K562 (cell line): ENCODE results near the gene B4GALNT3. TPM values are rescaled to one million over a fixed set of nuclear protein-coding genes. Genes with fewer than 3 reads are reported as not detected.

Experiments
- CBFA2T2 ChIP-seq: fragments of 450-650 bp; conservative IDR thresholded peaks from 2 replicates; pipeline ENCODE4 v1.6.1; 2017; ENCODE audit warnings: mild to moderate bottlenecking
- EP300 ChIP-seq: IDR thresholded peaks from 2 replicates; pipeline ENCODE4 v1.6.1; 2012; ENCODE audit warnings: low read length, improper control_type of control experiment
- HDAC1 ChIP-seq, 2 experiments: fragments of 450-650 bp; IDR thresholded peaks; 2 replicates each; pipeline ENCODE4 v1.6.1; 2016 to 2017; ENCODE audit warnings: inconsistent platforms in 1 of 2, mild to moderate bottlenecking in 1 of 2, moderate library complexity in 1 of 2
- KDM1A ChIP-seq, 2 experiments: fragments of 450-650 bp; IDR thresholded peaks; 2 replicates each; pipeline ENCODE4 v1.6.1; 2016; ENCODE audit warnings: mild to moderate bottlenecking in 2 of 2
- PKNOX1 ChIP-seq: fragments of 450-650 bp; IDR thresholded peaks from 2 replicates; pipeline ENCODE4 v1.6.1; 2016
- RCOR1 ChIP-seq, 2 experiments: IDR thresholded peaks; 2 replicates each; pipeline ENCODE4 v1.6.1; 2012; ENCODE audit warnings: low read depth in 2 of 2, low read length in 2 of 2, borderline replicate concordance in 1 of 2, improper control_type of control experiment in 1 of 2
- REST ChIP-seq, 2 experiments: fragments of 450-650 bp; formaldehyde crosslinking in 1 of 2; IDR thresholded peaks; 2 replicates each; pipeline versions ENCODE4 v1.4.0 to v1.6.1; 2014 to 2020; ENCODE audit warnings: mild to moderate bottlenecking in 2 of 2, borderline replicate concordance in 1 of 2, low read depth in 1 of 2
- TAL1 ChIP-seq: fragments of 450-650 bp; IDR thresholded peaks from 2 replicates; pipeline ENCODE4 v1.6.1; 2016; ENCODE audit warnings: mild to moderate bottlenecking
- polyA plus RNA-seq, 8 experiments: library from polyadenylated mRNA; depleted of rRNA in 4 of 8; stranded (reverse) in 5 of 8; unstranded in 3 of 8; fragments of >200 nt; fragmentation: Nextera tagmentation in 2 of 8; fragmentation: Illumina TruSeq in 1 of 8; extraction: Ambion mirVana in 2 of 8; extraction: Trizol in 1 of 8; gene quantifications; 2 replicates each; pipeline versions ENCODE4 v1.2.1 to v1.2.3, GENCODE V29; 2011 to 2014; ENCODE audit warnings: inconsistent platforms in 1 of 8, missing spikeins in 1 of 8
- total RNA-seq, 7 experiments: library from RNA; depleted of rRNA in 6 of 7; stranded (reverse); fragments of >200 nt in 6 of 7; fragmentation: Illumina TruSeq in 2 of 7; extraction: Trizol in 2 of 7; gene quantifications; 2 replicates each; pipeline versions ENCODE4 v1.2.1 to v1.2.3, GENCODE V29; 2011 to 2021; ENCODE audit warnings: low replicate concordance in 1 of 7
- TF ChIP-seq, protein P1 (sequence below): fragments of 250-450 bp; sonication (Bioruptor Pico); IDR thresholded peaks from 2 replicates; pipeline ENCODE4 v1.4.0; 2020; ENCODE audit warnings: borderline replicate concordance

Gene B4GALNT3
- total and polyA plus RNA-seq, 9 of the 15 experiments (the other 6 are each of a cell fraction or from before 2014, with no cell fraction given) = 0.04 to 0.36 (median 0.10) TPM; not detected in 6

DNA sequence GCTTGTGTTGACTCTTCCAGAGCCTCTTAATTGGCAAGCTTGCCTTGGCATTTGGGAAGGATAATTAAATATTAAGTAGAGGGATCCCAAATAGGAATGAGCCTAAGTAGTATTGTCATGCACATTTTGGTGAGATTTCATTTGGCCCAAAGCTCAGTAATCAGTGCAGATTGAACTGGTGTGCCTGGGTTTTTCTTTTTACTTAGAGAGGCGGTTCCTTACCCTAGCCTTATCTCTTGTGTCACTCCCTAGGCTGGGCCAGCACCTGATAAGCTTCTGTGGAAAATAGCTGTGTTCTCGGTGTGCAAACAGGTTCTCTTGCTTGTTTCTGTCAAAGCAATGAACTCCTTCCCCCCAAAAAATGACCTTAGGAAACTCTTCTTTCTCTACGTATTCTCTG, 9.3 kb upstream of the B4GALNT3 start (continued):
- TF ChIP-seq, protein P1, sequence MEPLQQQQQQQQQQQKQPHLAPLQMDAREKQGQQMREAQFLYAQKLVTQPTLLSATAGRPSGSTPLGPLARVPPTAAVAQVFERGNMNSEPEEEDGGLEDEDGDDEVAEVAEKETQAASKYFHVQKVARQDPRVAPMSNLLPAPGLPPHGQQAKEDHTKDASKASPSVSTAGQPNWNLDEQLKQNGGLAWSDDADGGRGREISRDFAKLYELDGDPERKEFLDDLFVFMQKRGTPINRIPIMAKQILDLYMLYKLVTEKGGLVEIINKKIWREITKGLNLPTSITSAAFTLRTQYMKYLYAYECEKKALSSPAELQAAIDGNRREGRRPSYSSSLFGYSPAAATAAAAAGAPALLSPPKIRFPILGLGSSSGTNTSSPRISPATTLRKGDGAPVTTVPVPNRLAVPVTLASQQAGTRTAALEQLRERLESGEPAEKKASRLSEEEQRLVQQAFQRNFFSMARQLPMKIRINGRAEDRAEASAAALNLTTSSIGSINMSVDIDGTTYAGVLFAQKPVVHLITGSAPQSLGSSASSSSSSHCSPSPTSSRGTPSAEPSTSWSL (CRISPR knock-in tag) = no peak
- TF ChIP-seq PKNOX1 (peak; percentile 15; the same call in 1 of the 2 replicates), HDAC1 (IDR thresholded peaks at IDR 0.05) (peak in 1 of 2 experiments; percentile 75; a peak in 1 of 4 replicates), TAL1 (peak; percentile 59), EP300 (peak; percentile 34; the same call in 1 of the 2 replicates), REST (IDR thresholded peaks at IDR 0.05; ENCODE audit: borderline replicate concordance) (0 out of 2 replicates have a peak, but pooled peaks have one; percentile 5), REST (CRISPR knock-in tag; IDR thresholded peaks at IDR 0.05; ENCODE audit: low read depth) (no peak), KDM1A (IDR thresholded peaks at IDR 0.05) (peak; percentile 89 to 92), RCOR1 (IDR thresholded peaks at IDR 0.05; ENCODE audit: borderline replicate concordance in 1 of 2, low read depth in 2 of 2, low read length in 2 of 2) (peak; percentile 72 to 95; a peak in 3 of 4 replicates), CBFA2T2 (peak; percentile 65)
